Spleen (tissue), 11 donors: Measurements from ENCODE around the gene RAD51B. TPM values are rescaled to one million over a fixed set of nuclear protein-coding genes. Genes with fewer than 3 reads are reported as not detected.

ENCODE experiments used
- DNase-seq: peaks from one replicate; pipeline ENCODE4 v3.0.0-alpha.2; 2020
- H3K27ac ChIP-seq, 8 donors: fragments of 200-600 bp; sonication (generic) in 7 of 8; 1 replicate in 4 of 8; 2 replicates in 4 of 8; pipeline versions ENCODE4 v1.5.0 to v1.8.0; 2016 to 2021; ENCODE audit warnings: inconsistent platforms in 4 of 8, mild to moderate bottlenecking in 4 of 8, moderate library complexity in 1 of 8
- H3K27me3 ChIP-seq, 7 donors: fragments of 200-600 bp; sonication (generic) in 6 of 7; replicated peaks in 1 of 7; 1 replicate in 4 of 7; 2 replicates in 3 of 7; pipeline versions ENCODE4 v1.5.0 to v1.8.0; 2016 to 2021; ENCODE audit warnings: inconsistent platforms in 3 of 7, mild to moderate bottlenecking in 1 of 7
- H3K36me3 ChIP-seq, 6 donors: fragments of 200-600 bp; sonication (generic) in 5 of 6; 1 replicate in 4 of 6; 2 replicates in 2 of 6; pipeline versions ENCODE4 v1.5.0 to v1.8.0; 2016 to 2021; ENCODE audit warnings: inconsistent platforms in 2 of 6
- H3K4me1 ChIP-seq, 6 donors: fragments of 200-600 bp; sonication (generic) in 5 of 6; 1 replicate in 3 of 6; 2 replicates in 3 of 6; pipeline versions ENCODE4 v1.5.0 to v1.8.0; 2016 to 2021; ENCODE audit warnings: inconsistent platforms in 3 of 6
- H3K4me3 ChIP-seq, 8 donors: fragments of 200-600 bp; sonication (generic) in 7 of 8; 1 replicate in 4 of 8; 2 replicates in 4 of 8; pipeline versions ENCODE4 v1.5.0 to v1.8.0; 2016 to 2021; ENCODE audit warnings: inconsistent platforms in 4 of 8, mild to moderate bottlenecking in 4 of 8, moderate library complexity in 2 of 8
- H3K9me3 ChIP-seq, 8 donors: fragments of 200-600 bp; sonication (generic) in 7 of 8; 1 replicate in 4 of 8; 2 replicates in 4 of 8; pipeline versions ENCODE4 v1.5.0 to v1.8.0; 2016 to 2021; ENCODE audit warnings: inconsistent platforms in 4 of 8
- CTCF ChIP-seq, 11 experiments: fragments of 200-600 bp in 7 of 11; fragments of 450-650 bp in 4 of 11; sonication (generic) in 4 of 11; IDR thresholded peaks in 8 of 11; conservative IDR thresholded peaks in 3 of 11; 1 replicate in 7 of 11; 2 replicates in 4 of 11; pipeline versions ENCODE4 v1.4.0 to v1.8.0; 2016 to 2021; ENCODE audit warnings: antibody characterized with exemption in 11 of 11, inconsistent platforms in 4 of 11, mild to moderate bottlenecking in 1 of 11
- POLR2A ChIP-seq, 3 donors: fragments of 450-650 bp; IDR thresholded peaks; one replicate each; pipeline ENCODE4 v1.5.1; 2017; ENCODE audit warnings: antibody characterized with exemption in 3 of 3, mild to moderate bottlenecking in 1 of 3
- POLR2AphosphoS5 ChIP-seq, 3 donors: sonication (generic); formaldehyde crosslinking; IDR thresholded peaks; one replicate each; pipeline ENCODE4 v1.5.1; 2017; ENCODE audit warnings: antibody characterized with exemption in 3 of 3
- WGBS, 5 donors: extraction: QIAGEN DNeasy Blood & Tissue Kit in 3 of 5; methylation state at CpG; one replicate each; pipeline versions ENCODE4 v1.1.5 to v1.1.7; 2013 to 2018; 5-methylcytosine and 5-hydroxymethylcytosine counted together
- intact Hi-C: fragments of 100-400 bp; cut with DNase I; formaldehyde crosslinking; loops from one replicate; pipeline ENCODE4 v1.15.0; 2023; ENCODE audit warnings: low total_unique reads
- polyA plus RNA-seq, 3 donors: library from polyadenylated mRNA; stranded (reverse); fragments of 200-250 nt; gene quantifications; one replicate each; pipeline ENCODE4 v1.2.1, GENCODE V29; 2013
- total RNA-seq, 7 donors: library from RNA; depleted of rRNA in 3 of 7; stranded (reverse); fragments of >200 nt in 3 of 7; fragmentation: NEBNext Ultra II Directional in 4 of 7; extraction: Animal tissue kit (Norgen Biotek cat#: 25700) in 4 of 7; gene quantifications; one replicate each; pipeline versions ENCODE4 v1.1.0 to v1.2.1, GENCODE V29; 2016 to 2021
- donor health status: healthy with polysubstance abuse.
- donor health status: DM: no; HTN: no; CAD: no; lungs with moderate emphysema.
- donor health status: DM: no; HTN: no; CAD: no.
- donor health status: Bipolar disorder and iron deficiency.
- donor health status: healthy.
- donor health status: DM: no; HTN: no; CAD: no.
- donor health status: DM: yes; HTN: yes; CAD: no.

The RAD51B gene
- total and polyA plus RNA-seq, 10 donors, result 4.2 to 43.7 (median 29.8) TPM

GRCh38 chr14:68563251-68564131 lies 743.9 kb downstream of the RAD51B start:
- TF ChIP-seq POLR2AphosphoS5 (IDR thresholded peaks at IDR 0.05), result no peak
- TF ChIP-seq POLR2A (IDR thresholded peaks at IDR 0.05), result no peak
- no peak for TF ChIP-seq CTCF (IDR thresholded peaks at IDR 0.05 in 8 of 11, conservative IDR thresholded peaks at IDR 0.05 in 3 of 11)
- 42 to 54% (median 44%) methylated on average over 21 of the region's 21 CpGs for WGBS, 5 donors
- Histone ChIP-seq H3K4me1 (peaks cover 21 to 57% (median 38%) of the 10 kb centered on the region in 6 donors), H3K9me3 (no peaks in the 10 kb centered on the region), H3K36me3 (no peaks in the 10 kb centered on the region), H3K27ac (peak overlapping the region in 6 of 8 donors; percentile 14 to 57 (median 48)), H3K4me3 (no peak overlapping the region), H3K27me3 (no peaks in the 10 kb centered on the region)
- intact Hi-C loops, result no loop called here
- no peak for DNase-seq

GRCh38 chr14:68564191-68564825 lies 744.7 kb downstream of the RAD51B start:
- H3K36me3 ChIP-seq, result no peaks in the 10 kb centered on the region
- no peak for TF ChIP-seq CTCF (IDR thresholded peaks at IDR 0.05 in 8 of 11, conservative IDR thresholded peaks at IDR 0.05 in 3 of 11)
- TF ChIP-seq POLR2AphosphoS5 (IDR thresholded peaks at IDR 0.05), result no peak
- TF ChIP-seq POLR2A (IDR thresholded peaks at IDR 0.05), result no peak
- WGBS, 5 donors, result 74 to 91% (median 82%) methylated on average over 11 to 18 of the region's 18 CpGs
- H3K27ac ChIP-seq, result peak overlapping the region in 6 of 8 donors; percentile 14 to 57 (median 48)
- H3K9me3 ChIP-seq, result no peaks in the 10 kb centered on the region
- peaks cover 21 to 60% (median 38%) of the 10 kb centered on the region in 6 donors for H3K4me1 ChIP-seq
- intact Hi-C loops, result no loop called here
- no peak for DNase-seq
- H3K4me3 ChIP-seq, result no peak overlapping the region
- H3K27me3 ChIP-seq, result no peaks in the 10 kb centered on the region

GRCh38 chr14:68564826-68565759 lies 745.5 kb downstream of the RAD51B start:
- TF ChIP-seq POLR2AphosphoS5 (IDR thresholded peaks at IDR 0.05), result no peak
- no peak for TF ChIP-seq POLR2A (IDR thresholded peaks at IDR 0.05)
- no peak for TF ChIP-seq CTCF (IDR thresholded peaks at IDR 0.05 in 8 of 11, conservative IDR thresholded peaks at IDR 0.05 in 3 of 11)
- Histone ChIP-seq H3K4me1 (peaks cover 21 to 66% (median 40%) of the 10 kb centered on the region in 6 donors), H3K36me3 (no peaks in the 10 kb centered on the region), H3K27me3 (no peaks in the 10 kb centered on the region), H3K27ac (peak overlapping the region in 4 of 8 donors; percentile 26 to 57 (median 54)), H3K4me3 (no peak overlapping the region), H3K9me3 (no peaks in the 10 kb centered on the region)
- intact Hi-C loops, result no loop called here
- WGBS, 5 donors, result 60 to 78% (median 71%) methylated on average over 7 to 8 of the region's 8 CpGs
- no peak for DNase-seq
